GM18519 (cell line): Measurements from ENCODE around the gene NLGN1.

Experiments
- ATAC-seq: cut with Tn5 transposase; IDR thresholded peaks from one replicate; pipeline ENCODE4 v1.9.1; 2021; ENCODE audit warnings: mild to moderate bottlenecking, moderate library complexity; ENCODE audit not compliant: unreplicated experiment, low FRiP score

Gene NLGN1

GRCh38 chr3:174242311-174243041, 844.9 kb downstream of the NLGN1 start:
- no peak for ATAC-seq

DNA sequence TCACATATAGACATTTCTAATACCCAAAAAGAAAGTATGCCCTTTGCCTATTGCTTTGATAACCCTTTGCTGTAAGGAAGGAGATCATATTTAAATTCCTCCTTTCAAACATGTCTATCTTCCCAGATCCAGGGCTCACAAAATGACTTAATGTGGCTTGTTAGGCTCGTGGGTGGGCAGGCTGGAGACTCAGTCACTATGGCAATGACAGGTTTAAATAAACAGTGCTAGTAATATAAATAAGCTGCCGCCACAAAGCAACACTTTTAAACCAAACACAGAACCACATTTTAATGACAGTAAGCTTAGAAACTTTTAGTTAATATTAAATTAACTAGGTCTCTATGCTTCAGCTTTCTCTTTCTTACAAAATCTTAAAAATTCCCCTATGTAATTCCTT, 845.6 kb downstream of the NLGN1 start:
- ATAC-seq: no peak

GRCh38 chr3:174247687-174248152, 850.2 kb downstream of the NLGN1 start:
- no peak for ATAC-seq

DNA sequence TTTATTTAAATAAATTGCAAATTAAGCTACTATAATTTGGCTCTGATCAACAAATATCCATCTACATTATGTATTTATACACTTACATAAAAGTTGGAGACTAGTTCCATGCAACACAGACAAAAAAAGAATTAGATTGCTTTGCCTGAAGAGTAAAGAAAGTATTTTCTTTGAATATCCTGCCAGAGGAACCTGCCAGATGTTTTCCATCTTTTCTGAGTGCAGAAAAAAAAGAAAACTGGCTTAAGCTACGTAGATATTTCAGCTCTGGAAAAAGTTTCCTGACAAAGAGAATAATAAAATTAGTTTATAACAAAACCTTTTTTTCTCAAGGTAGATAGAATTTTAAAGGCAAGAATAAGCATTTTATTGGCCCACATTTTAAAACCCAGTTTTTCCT, 854.1 kb downstream of the NLGN1 start:
- no peak for ATAC-seq

DNA sequence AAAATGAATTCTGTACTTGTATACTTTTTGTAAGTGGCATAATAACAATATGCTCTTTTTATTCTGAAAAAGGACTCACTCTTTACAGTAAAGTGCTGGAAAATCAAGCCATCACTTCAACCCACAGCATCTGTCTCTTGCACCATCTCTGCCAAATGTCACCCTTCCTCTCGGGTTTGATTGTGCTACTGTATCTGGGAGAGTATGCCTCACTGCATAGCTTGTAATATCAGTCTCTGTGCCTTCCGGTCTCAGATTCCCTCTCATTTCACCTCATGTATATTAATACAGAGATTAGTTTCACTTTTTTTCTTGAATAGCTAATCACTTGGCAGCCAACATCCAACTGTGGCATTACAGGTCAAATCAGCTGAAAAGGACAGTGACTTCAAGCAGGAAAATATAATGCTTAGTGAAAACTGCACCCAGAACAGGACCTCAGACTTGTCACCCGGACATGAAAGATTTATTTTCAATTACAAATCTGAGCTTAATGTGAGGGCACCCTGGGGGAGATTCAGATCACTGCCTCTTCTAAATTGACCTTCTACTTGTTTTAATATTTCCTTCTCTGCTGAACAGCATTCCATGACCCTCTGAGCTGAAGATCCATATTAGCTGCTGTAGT, 855.8 kb downstream of the NLGN1 start:
- ATAC-seq: no peak

- ATAC-seq: no peak
These were observed 856.4 kb downstream of the NLGN1 start for GRCh38 chr3:174253940-174254339.

DNA sequence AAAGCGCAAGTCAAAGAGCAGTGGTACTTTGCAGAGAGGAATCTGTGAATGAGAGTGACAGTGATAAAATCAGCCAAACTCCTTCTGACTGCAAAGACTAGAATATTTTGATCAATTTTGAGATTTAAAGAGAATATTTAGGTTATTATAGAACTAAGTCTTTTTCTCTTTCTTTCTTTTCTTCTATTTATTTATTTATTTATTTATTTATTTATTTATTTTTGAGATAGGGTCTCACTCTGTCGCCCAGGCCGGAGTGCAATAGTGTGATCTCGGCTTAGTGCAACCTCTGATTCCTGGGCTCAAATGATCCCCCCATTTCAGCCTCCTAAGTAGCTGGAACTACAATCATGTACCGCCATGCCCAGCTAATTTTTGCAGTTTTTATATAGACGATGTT, 857.9 kb downstream of the NLGN1 start:
- ATAC-seq: no peak

- ATAC-seq: no peak
These were observed 868.9 kb downstream of the NLGN1 start for GRCh38 chr3:174266476-174266875.

DNA sequence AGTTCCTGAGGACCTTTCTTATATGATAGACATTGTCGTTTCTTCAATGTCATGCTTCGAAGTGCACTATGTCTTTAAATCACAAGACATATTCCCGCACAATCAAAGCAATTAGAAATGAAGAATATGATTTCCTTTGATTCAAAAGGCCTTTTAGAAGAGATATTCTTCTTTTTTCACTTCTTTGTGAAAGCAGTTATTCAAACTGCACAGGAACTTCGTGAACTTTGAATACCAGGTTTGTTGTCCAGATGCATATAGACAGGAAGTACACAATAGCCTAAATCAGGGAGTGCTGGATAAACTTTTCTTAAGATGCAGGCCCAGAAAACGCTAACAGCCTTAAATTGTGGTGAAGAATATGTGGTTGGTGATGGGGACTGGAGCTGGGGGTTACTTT, 870.5 kb downstream of the NLGN1 start:
- no peak for ATAC-seq

DNA sequence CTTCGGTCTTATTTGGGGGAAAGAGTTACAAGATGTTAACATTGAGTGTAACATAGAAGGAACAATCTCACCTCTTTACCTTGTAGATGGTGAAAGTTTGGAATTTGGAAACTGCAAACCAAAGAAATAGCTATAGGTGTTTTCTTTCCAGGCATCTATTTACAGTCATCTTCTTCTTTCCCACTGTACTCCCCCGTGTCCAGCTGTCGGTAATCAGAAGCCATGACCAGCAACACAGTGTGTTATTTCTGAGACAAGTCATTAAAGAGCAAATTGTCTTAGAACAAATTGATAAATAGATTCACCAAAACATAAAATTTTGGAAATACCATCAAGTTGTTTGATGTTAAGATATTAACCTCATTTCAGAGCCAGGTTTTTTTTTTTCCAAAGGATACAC, 871.0 kb downstream of the NLGN1 start:
- ATAC-seq: no peak

DNA sequence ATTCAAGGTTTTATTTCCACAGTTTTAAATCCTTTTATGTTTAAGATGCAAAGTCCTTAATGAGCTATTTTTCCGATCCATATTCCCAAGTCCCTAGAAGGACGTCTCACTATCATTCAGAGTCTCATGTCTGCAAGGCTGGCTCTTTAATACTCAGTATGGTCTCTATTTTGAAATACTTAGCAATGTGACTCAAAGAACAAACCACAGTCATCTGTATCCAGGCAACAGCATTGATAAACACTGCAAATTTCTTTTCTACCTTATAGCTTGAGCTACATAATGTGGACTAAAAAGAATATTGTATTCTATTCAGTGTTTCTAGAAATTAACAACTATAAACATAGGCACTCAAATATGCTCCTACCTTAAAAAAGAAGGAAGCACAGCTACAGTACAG, 873.3 kb downstream of the NLGN1 start:
- ATAC-seq: no peak

GRCh38 chr3:174275336-174275735, 877.8 kb downstream of the NLGN1 start:
- no peak for ATAC-seq

DNA sequence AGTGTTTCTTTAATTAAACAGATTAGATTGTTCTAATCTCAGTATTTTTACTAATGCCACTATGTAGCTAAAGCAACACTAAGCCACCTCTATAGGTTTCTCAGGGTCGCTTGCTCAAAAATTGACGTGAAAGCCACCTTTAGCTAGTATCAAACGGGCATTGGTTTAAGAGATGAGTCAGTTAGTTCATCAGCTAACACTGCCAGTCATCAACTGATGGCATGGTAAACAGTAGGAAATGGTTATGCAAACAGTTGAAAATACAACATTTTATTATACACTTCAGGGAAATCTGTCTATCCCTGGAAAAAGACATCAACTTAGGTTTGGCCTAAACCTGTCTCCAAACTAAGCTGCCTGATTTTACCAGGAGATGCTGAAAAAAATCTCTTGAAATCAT, 879.3 kb downstream of the NLGN1 start:
- ATAC-seq: no peak

GRCh38 chr3:174278094-174278493, 880.5 kb downstream of the NLGN1 start:
- no peak for ATAC-seq

- ATAC-seq: no peak
These were observed 882.6 kb downstream of the NLGN1 start for GRCh38 chr3:174280186-174280585.

GRCh38 chr3:174285242-174285864, 887.8 kb downstream of the NLGN1 start:
- ATAC-seq: no peak

GRCh38 chr3:174287705-174288104, 890.2 kb downstream of the NLGN1 start:
- no peak for ATAC-seq

GRCh38 chr3:174294616-174295015, 897.1 kb downstream of the NLGN1 start:
- no peak for ATAC-seq

DNA sequence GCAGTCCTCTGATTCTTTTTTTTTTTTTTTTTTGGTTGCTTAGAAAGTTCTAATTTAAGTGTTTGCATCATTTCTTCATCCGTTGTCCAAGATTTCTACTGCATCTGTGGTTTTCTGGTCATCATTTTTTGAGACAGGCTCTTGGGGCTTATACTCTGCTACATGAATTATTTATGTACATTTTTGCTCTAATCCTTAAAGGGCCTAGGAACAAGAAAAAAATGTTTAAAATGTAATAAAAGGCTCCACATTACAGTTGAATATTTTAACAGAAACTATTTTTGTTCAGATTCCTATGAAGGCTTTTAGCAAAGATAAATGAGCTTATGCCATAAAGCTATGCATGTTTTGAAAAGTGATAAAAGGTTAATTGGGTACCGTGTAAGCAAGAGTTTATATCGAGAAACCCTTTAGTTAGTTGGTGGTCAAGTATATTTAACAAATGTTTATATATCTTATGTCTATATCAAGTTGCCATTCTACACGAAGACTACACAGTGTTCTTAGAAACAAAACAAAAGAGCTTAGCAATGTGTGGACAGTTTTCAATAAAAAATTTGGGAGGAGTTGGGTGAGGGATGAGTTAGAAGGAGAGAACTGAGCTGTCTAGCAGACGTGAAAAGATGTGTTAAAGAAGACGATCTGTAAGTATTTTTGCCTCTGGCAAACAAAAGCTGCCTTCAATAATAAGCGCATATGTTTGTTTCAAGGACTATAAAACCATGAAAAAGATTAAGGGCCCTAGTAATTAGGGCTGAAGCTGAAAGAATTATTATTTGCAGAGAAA, 898.0 kb downstream of the NLGN1 start:
- no peak for ATAC-seq

DNA sequence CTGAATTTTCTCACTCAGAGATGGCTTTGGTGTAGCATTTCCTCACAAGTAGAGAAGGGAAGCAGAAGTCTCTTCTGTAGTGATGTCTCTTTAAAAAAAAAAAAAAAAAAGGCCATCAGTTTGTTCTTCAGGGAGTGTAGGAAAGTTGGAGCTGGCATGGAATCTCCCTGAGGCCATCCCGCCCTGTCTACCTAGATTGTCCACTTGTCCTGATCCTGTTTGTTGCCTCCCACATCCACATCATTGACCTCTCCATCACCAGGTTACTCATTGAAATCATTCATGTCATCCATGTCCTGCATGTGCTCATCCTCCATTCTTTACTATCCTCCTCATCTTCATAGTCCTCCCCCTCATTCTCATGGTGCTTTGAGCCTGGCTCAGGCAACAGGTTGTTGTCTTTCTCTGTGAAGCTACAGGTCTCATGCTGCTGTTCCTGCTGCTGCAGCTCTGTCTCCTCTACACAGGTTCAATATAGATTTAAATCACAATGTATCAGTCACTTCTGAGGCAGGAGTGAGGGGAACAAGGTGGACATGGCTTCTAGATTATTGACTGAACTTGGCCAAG, 905.3 kb downstream of the NLGN1 start:
- ATAC-seq: no peak
